H1 (cell line): Measurements from ENCODE around the gene CCDC183. TPM values are rescaled to one million over a fixed set of nuclear protein-coding genes. Genes with fewer than 3 reads are reported as not detected.

Source experiments
- CTCF ChIA-PET: fragments of 300-600 bp; sonication (Branson Sonifier 250); formaldehyde crosslinking; loops from one replicate; lab custom pipeline; 2021; ENCODE audit not compliant: partially characterized antibody; lab: Charles Lee
- POLR2A ChIA-PET: fragments of 300-600 bp; sonication (Branson Sonifier 250); formaldehyde crosslinking; loops from one replicate; lab custom pipeline; 2021; ENCODE audit warnings: inconsistent platforms; ENCODE audit not compliant: partially characterized antibody; lab: Charles Lee
- DNase-seq, 2 experiments: peaks; one replicate each; pipeline versions ENCODE4 v3.0.0 to v3.0.0-alpha.2; 2010 to 2022; ENCODE audit warnings: low spot score in 2 of 2, low read depth in 1 of 2, mixed read lengths in 1 of 2
- FAIRE-seq: peaks from 2 replicates; lab custom pipeline; 2011; peaks lifted over from hg19 to GRCh38; lab: Jason Lieb, UNC
- H2AFZ ChIP-seq: 2 replicates; pipeline ENCODE4 v1.8.1; 2012; ENCODE audit warnings: low read length, inconsistent platforms
- H2AK5ac ChIP-seq: 2 replicates; pipeline ENCODE4 v1.6.1; 2013; ENCODE audit warnings: low read depth, low read length
- H2BK120ac ChIP-seq: replicated peaks from 2 replicates; pipeline ENCODE3; 2013; ENCODE audit warnings: low read depth, low read length, inconsistent platforms
- H2BK12ac ChIP-seq: 2 replicates; pipeline ENCODE4 v1.6.1; 2013; ENCODE audit warnings: low read depth, low read length
- H2BK15ac ChIP-seq: 2 replicates; pipeline ENCODE4 v1.6.1; 2013; ENCODE audit warnings: low read length
- H2BK20ac ChIP-seq: 2 replicates; pipeline ENCODE4 v1.6.1; 2013; ENCODE audit warnings: low read length
- H2BK5ac ChIP-seq: 2 replicates; pipeline ENCODE4 v1.6.1; 2013; ENCODE audit warnings: low read depth, low read length
- H3K14ac ChIP-seq: 2 replicates; pipeline ENCODE4 v1.6.1; 2013; ENCODE audit warnings: inconsistent platforms; ENCODE audit not compliant: insufficient read length
- H3K18ac ChIP-seq: 2 replicates; pipeline ENCODE4 v1.6.1; 2013; ENCODE audit warnings: low read length; ENCODE audit errors: extremely low read depth
- H3K23ac ChIP-seq: 2 replicates; pipeline ENCODE4 v1.6.1; 2013; ENCODE audit warnings: inconsistent platforms; ENCODE audit not compliant: insufficient read length
- H3K23me2 ChIP-seq: 2 replicates; pipeline ENCODE4 v1.6.1; 2013; ENCODE audit warnings: low read depth, low read length
- H3K27ac ChIP-seq: 2 replicates; pipeline ENCODE4 v1.6.1; 2011; ENCODE audit warnings: low read depth, low read length, inconsistent platforms
- H3K27me3 ChIP-seq, 4 experiments: replicated peaks in 1 of 4; 1 replicate in 1 of 4; 2 replicates in 3 of 4; pipeline versions ENCODE4 v1.6.1 to v1.8.1; 2011 to 2013; ENCODE audit warnings: low read length in 3 of 4, mild to moderate bottlenecking in 3 of 4, inconsistent platforms in 2 of 4, mixed read lengths in 2 of 4, moderate library complexity in 1 of 4; ENCODE audit not compliant: control insufficient read depth in 3 of 4, insufficient read depth in 3 of 4; ENCODE audit errors: extremely low read depth in 1 of 4
- H3K36me3 ChIP-seq, 4 experiments: 2 replicates each; pipeline versions ENCODE4 v1.6.1 to v1.8.1; 2011 to 2013; ENCODE audit warnings: mild to moderate bottlenecking in 4 of 4, low read length in 3 of 4, moderate library complexity in 2 of 4, control low read depth in 1 of 4, inconsistent platforms in 1 of 4; ENCODE audit not compliant: insufficient read depth in 4 of 4, control insufficient read depth in 2 of 4
- H3K4ac ChIP-seq: replicated peaks from 2 replicates; pipeline ENCODE3; 2013; ENCODE audit warnings: low read length, low read depth, mixed read lengths, inconsistent platforms; ENCODE audit not compliant: insufficient read length
- H3K4me1 ChIP-seq, 4 experiments: replicated peaks in 1 of 4; 1 replicate in 1 of 4; 2 replicates in 3 of 4; pipeline versions ENCODE4 v1.6.1 to v1.8.1; 2011 to 2013; ENCODE audit warnings: low read length in 3 of 4, inconsistent platforms in 2 of 4, mixed read lengths in 1 of 4; ENCODE audit not compliant: insufficient read depth in 4 of 4, control insufficient read depth in 3 of 4
- H3K4me2 ChIP-seq, 2 experiments: 2 replicates each; pipeline versions ENCODE4 v1.6.1 to v1.8.1; 2011 to 2013; ENCODE audit warnings: low read depth in 2 of 2, low read length in 2 of 2, control low read depth in 1 of 2, inconsistent platforms in 1 of 2, mild to moderate bottlenecking in 1 of 2; ENCODE audit not compliant: insufficient read depth in 1 of 2
- H3K4me3 ChIP-seq, 4 experiments: fragments of 200-600, 300-600 bp in 1 of 4; sonication (generic), shearing (Covaris generic), sonication (Bioruptor Twin) in 1 of 4; 2 replicates each; pipeline versions ENCODE4 v1.5.1 to v1.8.1; 2011 to 2016; ENCODE audit warnings: low read length in 4 of 4, low read depth in 3 of 4, control low read depth in 2 of 4, inconsistent platforms in 2 of 4, mild to moderate bottlenecking in 2 of 4, mixed read lengths in 1 of 4, moderate library complexity in 1 of 4; ENCODE audit not compliant: insufficient read depth in 2 of 4; ENCODE audit errors: extremely low read depth in 1 of 4
- H3K56ac ChIP-seq: replicated peaks from 2 replicates; pipeline ENCODE3; 2013; ENCODE audit warnings: low read depth, mild to moderate bottlenecking, mixed read lengths, low read length, inconsistent platforms; ENCODE audit not compliant: insufficient read length
- H3K79me1 ChIP-seq: 2 replicates; pipeline ENCODE4 v1.6.1; 2013; ENCODE audit warnings: low read depth, low read length, control low read depth
- H3K79me2 ChIP-seq, 2 experiments: 2 replicates each; pipeline versions ENCODE4 v1.6.1 to v1.8.1; 2012 to 2013; ENCODE audit warnings: low read length in 2 of 2, mild to moderate bottlenecking in 2 of 2, inconsistent platforms in 1 of 2; ENCODE audit not compliant: insufficient read depth in 2 of 2, control insufficient read depth in 1 of 2
- H3K9ac ChIP-seq, 4 experiments: replicated peaks in 1 of 4; 1 replicate in 1 of 4; 2 replicates in 3 of 4; pipeline versions ENCODE4 v1.6.1 to v1.8.1; 2011 to 2013; ENCODE audit warnings: low read depth in 3 of 4, low read length in 3 of 4, control low read depth in 2 of 4, mild to moderate bottlenecking in 2 of 4, moderate library complexity in 2 of 4, inconsistent platforms in 1 of 4; ENCODE audit errors: extremely low read depth in 1 of 4
- H3K9me3 ChIP-seq, 2 experiments: 2 replicates each; pipeline versions ENCODE4 v1.6.1 to v1.8.1; 2012 to 2013; ENCODE audit warnings: mild to moderate bottlenecking in 2 of 2, moderate library complexity in 2 of 2, control low read depth in 1 of 2, inconsistent platforms in 1 of 2, low read depth in 1 of 2, low read length in 1 of 2, mixed read lengths in 1 of 2; ENCODE audit not compliant: insufficient read depth in 2 of 2
- H4K20me1 ChIP-seq, 2 experiments: replicated peaks in 1 of 2; 2 replicates each; pipeline versions ENCODE3 to v1.8.1; 2011 to 2013; ENCODE audit warnings: inconsistent platforms in 2 of 2, low read length in 2 of 2, mild to moderate bottlenecking in 1 of 2; ENCODE audit not compliant: insufficient read depth in 2 of 2, control insufficient read depth in 1 of 2
- H4K5ac ChIP-seq: 2 replicates; pipeline ENCODE4 v1.6.1; 2013; ENCODE audit warnings: low read length, low read depth, mixed read lengths, inconsistent platforms; ENCODE audit not compliant: insufficient read length
- H4K8ac ChIP-seq: 2 replicates; pipeline ENCODE4 v1.8.0; 2013; ENCODE audit warnings: mild to moderate bottlenecking, moderate library complexity, low read length, inconsistent platforms; ENCODE audit not compliant: insufficient read depth; ENCODE audit errors: extremely low read depth
- H4K91ac ChIP-seq: replicated peaks from 2 replicates; pipeline ENCODE3; 2013; ENCODE audit warnings: low read length, mixed read lengths, inconsistent platforms; ENCODE audit not compliant: insufficient read length
- BCL11A ChIP-seq, 2 experiments: IDR thresholded peaks; one replicate each; pipeline ENCODE4 v1.6.1; 2011; ENCODE audit warnings: low read depth in 2 of 2, low read length in 2 of 2, mild to moderate bottlenecking in 2 of 2
- RXRA ChIP-seq: IDR thresholded peaks from 2 replicates; pipeline ENCODE4 v1.6.1; 2011; ENCODE audit warnings: low read depth, mild to moderate bottlenecking, low read length, moderate library complexity; ENCODE audit not compliant: insufficient read depth
- SIRT6 ChIP-seq: IDR thresholded peaks from one replicate; pipeline ENCODE4 v1.7.1; 2012; ENCODE audit warnings: low read length, inconsistent platforms
- YY1 ChIP-seq: IDR thresholded peaks from 2 replicates; pipeline ENCODE4 v1.6.1; 2011; ENCODE audit warnings: low read depth, mild to moderate bottlenecking, low read length
- WGBS, 2 experiments: shearing (Covaris generic) in 1 of 2; methylation state at CpG; one replicate each; pipeline versions ENCODE4 v1.1.6 to v1.1.7; 2013 to 2015; ENCODE audit warnings: low lambda C conversion rate in 2 of 2, mixed read lengths in 2 of 2, inconsistent platforms in 1 of 2, low coverage in 1 of 2, missing lambda C conversion rate in 1 of 2; ENCODE audit not compliant: insufficient replicate concordance in 2 of 2, insufficient coverage in 1 of 2, insufficient read length in 1 of 2; ENCODE audit errors: extremely low coverage in 1 of 2, missing lambda C conversion rate in 1 of 2; 5-methylcytosine and 5-hydroxymethylcytosine counted together
- polyA plus RNA-seq, 7 experiments: library from polyadenylated mRNA; depleted of rRNA in 3 of 7; stranded (reverse) in 5 of 7; unstranded in 2 of 7; fragments of >200 nt in 5 of 7; fragments of 200-250 nt in 2 of 7; gene quantifications; 1 replicate in 5 of 7; 2 replicates in 1 of 7; 4 replicates in 1 of 7; pipeline versions ENCODE4 v1.2.1 to v1.2.3, GENCODE V29; 2011 to 2013; ENCODE audit warnings: missing spikeins in 2 of 7, mixed read lengths in 2 of 7
- total RNA-seq: library from RNA; stranded (reverse); fragmentation: NEBNext Ultra II Directional; extraction: Animal tissue kit (Norgen Biotek cat#: 25700); gene quantifications from 2 replicates; pipeline ENCODE4 v1.2.1, GENCODE V29; 2021
- TF ChIP-seq, protein P1 (sequence below), 3 experiments: IDR thresholded peaks; 1 replicate in 2 of 3; 2 replicates in 1 of 3; pipeline versions ENCODE4 v1.5.1 to v1.6.1; 2011; ENCODE audit warnings: low read length in 3 of 3, mild to moderate bottlenecking in 3 of 3, inconsistent platforms in 2 of 3, low read depth in 1 of 3, moderate library complexity in 1 of 3; ENCODE audit not compliant: insufficient read depth in 1 of 3; ENCODE audit errors: control extremely low read depth in 1 of 3

The CCDC183 gene
- total and polyA plus RNA-seq, 2 of the 8 experiments (the other 6 are each of a cell fraction or from before 2014, with no cell fraction given) = 0.51 to 1.6 TPM

- H3K23ac ChIP-seq = no peak overlapping the region
Observed at GRCh38 chr9:136857166-136857565, 61.0 kb downstream of the CCDC183 start.

More at GRCh38 chr9:136857166-136857565, 61.0 kb downstream of the CCDC183 start:
- H4K20me1 ChIP-seq = peaks cover 0 to 20% of the 10 kb centered on the region in 2 experiments
- TF ChIP-seq, protein P1, sequence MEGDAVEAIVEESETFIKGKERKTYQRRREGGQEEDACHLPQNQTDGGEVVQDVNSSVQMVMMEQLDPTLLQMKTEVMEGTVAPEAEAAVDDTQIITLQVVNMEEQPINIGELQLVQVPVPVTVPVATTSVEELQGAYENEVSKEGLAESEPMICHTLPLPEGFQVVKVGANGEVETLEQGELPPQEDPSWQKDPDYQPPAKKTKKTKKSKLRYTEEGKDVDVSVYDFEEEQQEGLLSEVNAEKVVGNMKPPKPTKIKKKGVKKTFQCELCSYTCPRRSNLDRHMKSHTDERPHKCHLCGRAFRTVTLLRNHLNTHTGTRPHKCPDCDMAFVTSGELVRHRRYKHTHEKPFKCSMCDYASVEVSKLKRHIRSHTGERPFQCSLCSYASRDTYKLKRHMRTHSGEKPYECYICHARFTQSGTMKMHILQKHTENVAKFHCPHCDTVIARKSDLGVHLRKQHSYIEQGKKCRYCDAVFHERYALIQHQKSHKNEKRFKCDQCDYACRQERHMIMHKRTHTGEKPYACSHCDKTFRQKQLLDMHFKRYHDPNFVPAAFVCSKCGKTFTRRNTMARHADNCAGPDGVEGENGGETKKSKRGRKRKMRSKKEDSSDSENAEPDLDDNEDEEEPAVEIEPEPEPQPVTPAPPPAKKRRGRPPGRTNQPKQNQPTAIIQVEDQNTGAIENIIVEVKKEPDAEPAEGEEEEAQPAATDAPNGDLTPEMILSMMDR (IDR thresholded peaks at IDR 0.05; ENCODE audit: control extremely low read depth in 1 of 3, insufficient read depth in 1 of 3, low read depth in 1 of 3, low read length in 3 of 3) = no peak
- TF ChIP-seq YY1 = no peak
- no peak for TF ChIP-seq BCL11A (IDR thresholded peaks at IDR 0.05; ENCODE audit: low read depth in 2 of 2, low read length in 2 of 2)
- TF ChIP-seq RXRA = no peak
- TF ChIP-seq SIRT6 = no peak
- ChIA-PET POLR2A (interaction anchor here (0.9 to 16.2 kb wide), 5 partner anchors 8 to 80 kb away, joined by 3 to 248 read pairs (median 4); partner anchors contain the start of genes AJM1 and EDF1), CTCF (interaction anchor here (0.7 to 1.7 kb wide), 5 partner anchors 14 to 61 kb away, joined by 3 to 5 read pairs (median 4); partner anchors contain the start of genes AJM1 and CCDC183)
- no peak overlapping the region for H3K4me2 ChIP-seq
- no peaks in the 10 kb centered on the region for H3K79me1 ChIP-seq
- H4K91ac ChIP-seq = no peak overlapping the region
- DNase-seq (peak in 1 of 2 experiments; percentile 52), FAIRE-seq (no peak)
- no peak overlapping the region for H2BK120ac ChIP-seq
- no peak overlapping the region for H3K4ac ChIP-seq
- no peak overlapping the region for H3K56ac ChIP-seq
- no peak overlapping the region for H3K27ac ChIP-seq
- no peak overlapping the region for H3K4me3 ChIP-seq
- no peak overlapping the region for H3K18ac ChIP-seq
- no peak overlapping the region for H2AK5ac ChIP-seq
- no peak overlapping the region for H2BK20ac ChIP-seq
- no peaks in the 10 kb centered on the region for H3K9me3 ChIP-seq
- H3K23me2 ChIP-seq = no peaks in the 10 kb centered on the region
- H4K5ac ChIP-seq = no peak overlapping the region
- H2BK12ac ChIP-seq = no peak overlapping the region
- H2AFZ ChIP-seq = no peak overlapping the region
- H3K4me1 ChIP-seq = no peaks in the 10 kb centered on the region; a peak in 1 of 7 replicates
- H2BK15ac ChIP-seq = no peak overlapping the region
- no peaks in the 10 kb centered on the region for H3K27me3 ChIP-seq
- 95% methylated on average over 19 of the region's 19 CpGs; no CpG with 5 or more reads in 1 of the 2 experiments for WGBS, 2 experiments
- H4K8ac ChIP-seq = 0 out of 2 replicates have a peak overlapping the region, but pooled peaks have one; percentile 53
- peaks cover 3 to 12% (median 9%) of the 10 kb centered on the region in 4 experiments; a peak in 6 of 8 replicates for H3K36me3 ChIP-seq
- no peak overlapping the region for H2BK5ac ChIP-seq
- H3K79me2 ChIP-seq = no peaks in the 10 kb centered on the region
- no peak overlapping the region for H3K9ac ChIP-seq
- H3K14ac ChIP-seq = no peak overlapping the region
